ENCODE results near the gene ACCSL.

The ACCSL gene

DNA sequence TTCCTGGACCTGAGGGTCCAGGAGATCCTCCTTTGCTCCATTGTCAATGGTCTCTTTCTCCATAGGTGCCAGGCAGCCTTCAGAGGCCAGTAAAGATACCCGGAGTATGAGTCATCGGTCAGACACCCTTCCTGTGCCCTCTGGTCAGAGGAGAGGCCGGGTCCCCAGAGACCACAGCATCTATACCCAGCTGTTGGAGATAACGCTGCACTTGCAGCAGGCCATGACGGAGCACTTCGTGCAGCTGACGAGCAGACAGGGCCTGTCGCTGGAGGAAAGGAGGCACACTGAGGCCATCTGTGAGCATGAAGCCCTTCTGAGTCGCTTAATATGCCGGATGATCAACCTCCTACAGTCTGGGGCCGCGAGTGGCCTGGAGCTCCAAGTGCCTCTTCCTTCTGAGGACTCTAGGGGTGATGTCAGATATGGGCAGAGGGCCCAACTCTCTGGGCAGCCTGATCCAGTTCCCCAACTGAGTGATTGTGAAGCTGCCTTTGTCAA, at the start of gene ACCSL:
Gene ACCSL, plus strand, starts transcription at position 51 of the 501 bp plus-strand sequence. Its CDS starts 56 bp downstream, at position 107.
- no peak for DNase-seq (ENCODE audit: low read depth in 2 of 2)

DNA sequence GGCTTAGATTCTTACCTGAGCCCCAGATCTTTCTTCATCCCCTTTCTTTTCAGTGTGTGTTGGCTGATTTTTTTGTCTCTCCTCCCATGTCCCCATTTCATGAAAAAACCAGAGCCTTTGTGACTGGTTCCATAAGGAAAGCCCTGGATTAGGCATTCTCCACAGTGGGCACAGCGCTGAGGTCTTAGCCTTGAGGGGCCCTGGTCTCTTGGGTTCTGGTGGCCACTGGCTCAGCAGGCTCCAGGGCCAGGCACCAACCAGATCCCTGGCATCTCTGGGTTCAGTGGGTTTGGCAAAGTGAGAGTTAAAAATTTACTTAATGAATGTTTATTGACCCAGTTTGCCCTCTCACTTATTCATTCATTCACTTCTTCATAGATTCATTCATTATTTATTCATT, 49.5 kb upstream of the ACCSL start:
- no peak for DNase-seq (ENCODE audit: low read depth in 2 of 2)

DNA sequence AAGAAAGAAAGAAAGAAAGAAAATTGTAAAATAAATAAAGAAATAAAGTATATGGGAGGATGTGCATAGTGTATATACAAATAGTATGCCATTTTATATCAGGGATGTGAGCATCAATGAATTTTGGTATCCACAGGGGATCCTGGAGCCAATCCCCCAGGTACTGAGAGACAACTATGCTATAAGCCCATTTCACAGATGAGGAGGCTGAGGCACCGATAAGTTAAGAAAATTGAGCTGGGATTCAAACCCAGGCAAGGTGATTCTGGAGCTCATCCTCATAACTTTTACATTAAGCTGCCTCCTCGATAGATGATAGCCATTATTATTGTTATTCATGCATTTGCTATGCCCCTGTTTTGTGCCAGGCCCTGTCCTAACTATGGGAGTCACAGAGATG, 47.0 kb upstream of the ACCSL start:
- DNase-seq (ENCODE audit: low read depth in 2 of 2): no peak

DNA sequence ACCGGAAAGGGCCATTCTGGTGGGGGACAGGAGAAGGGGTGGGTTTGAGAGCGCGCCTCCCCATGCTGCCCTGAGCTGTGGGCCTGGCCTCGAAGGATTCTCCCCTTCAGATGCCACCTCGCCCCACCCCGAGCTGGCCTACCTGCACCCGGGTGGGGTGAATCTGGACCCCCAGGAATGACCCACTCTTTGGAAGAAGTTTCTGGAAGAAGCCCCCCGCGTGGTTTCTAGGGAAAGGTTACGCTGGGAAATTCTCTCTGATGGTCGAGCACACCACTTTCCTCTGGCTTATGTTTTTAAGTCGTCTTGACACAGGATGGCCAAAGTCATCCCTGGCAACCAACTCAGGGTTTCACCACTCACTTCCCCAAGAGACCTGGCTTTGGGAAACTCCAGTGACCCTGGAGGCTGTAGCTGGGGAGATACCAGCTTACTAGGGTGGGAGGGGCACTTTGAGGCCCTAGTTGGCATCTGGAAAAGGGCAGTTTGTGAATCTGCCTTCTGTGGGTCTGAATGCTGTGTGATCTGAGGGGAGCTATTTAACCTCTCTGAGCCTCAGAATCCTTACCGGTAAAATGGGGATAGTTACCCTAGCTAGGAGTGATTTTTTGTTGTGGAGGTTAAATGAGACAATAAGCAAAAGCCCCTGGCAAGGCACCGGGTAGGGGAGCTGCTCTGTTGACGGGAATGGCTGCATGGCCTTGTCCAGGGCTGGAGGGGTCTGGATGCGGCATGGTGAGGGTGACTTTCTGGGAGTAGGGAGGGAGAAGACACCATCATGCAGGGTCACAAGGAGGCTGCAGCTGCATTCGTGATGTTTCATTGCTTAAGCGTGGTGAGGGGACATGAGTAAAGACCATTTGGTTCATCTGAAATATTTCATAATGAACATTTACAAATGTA, 45.3 kb upstream of the ACCSL start:
- DNase-seq (ENCODE audit: low read depth in 2 of 2): no peak

DNA sequence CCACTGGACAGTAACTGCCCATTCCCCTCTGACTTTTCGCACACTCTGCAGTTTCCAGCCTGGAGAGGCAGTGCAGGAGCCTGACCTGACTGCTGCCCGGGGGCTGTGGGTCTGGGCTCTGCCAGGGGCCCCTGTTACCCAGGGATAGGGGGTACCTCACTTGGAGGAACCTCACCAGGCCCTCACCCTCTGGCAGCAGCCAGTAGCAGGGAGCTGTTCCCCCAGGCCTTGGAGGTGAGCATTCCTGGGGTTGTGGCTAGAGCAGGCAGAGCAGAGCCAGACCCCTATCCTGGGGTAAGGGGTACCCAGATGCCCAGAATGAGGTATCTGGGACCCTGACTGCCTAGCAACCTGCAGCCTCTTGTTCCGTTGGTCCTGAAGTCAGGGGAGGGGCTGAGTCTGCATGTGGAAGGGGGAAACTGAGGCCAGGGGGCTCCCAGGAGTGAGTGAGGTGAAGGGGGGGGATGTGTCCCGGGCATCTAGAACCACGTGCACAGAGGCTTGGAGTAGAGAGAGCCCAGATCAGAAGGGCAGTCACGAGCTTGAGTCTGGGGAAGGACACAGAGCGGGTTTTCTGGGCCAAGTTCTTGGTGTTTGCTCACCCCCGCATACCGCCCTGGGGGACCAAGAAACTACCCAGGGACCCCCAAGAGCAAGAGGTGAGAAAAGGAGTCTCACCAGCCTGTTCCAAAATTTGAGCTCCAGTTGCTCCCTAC, 43.9 kb upstream of the ACCSL start:
- no peak for DNase-seq (ENCODE audit: low read depth in 2 of 2)

DNA sequence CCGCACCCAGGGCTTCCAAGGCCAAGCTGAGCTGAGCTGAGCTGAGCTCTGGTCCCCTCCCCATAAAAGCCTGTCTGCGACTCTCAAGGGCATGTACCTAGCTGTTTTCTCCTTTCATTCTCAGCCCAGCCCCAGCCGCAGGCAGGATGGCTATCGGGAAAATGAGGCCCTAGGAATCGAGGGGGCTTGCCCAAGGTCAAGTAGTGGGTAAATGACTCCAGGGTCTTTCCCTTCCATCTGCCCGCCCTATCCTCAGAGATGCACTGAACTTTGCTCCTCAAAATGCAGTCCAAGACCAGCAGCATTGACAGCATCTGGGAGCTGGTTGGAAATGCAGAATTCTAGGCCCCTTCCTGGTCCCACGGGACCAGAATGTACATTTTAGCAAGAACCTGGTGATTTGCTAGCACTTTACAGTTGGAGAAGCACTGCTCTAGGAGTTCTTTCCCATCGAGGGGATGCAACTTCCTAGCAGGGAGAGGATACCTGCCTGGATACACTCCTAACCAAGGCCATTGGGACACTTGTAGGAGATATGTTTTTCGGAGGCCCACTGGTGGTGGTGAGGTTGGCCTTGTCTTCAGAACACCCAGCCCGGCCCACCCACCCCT, 43.2 kb upstream of the ACCSL start:
- no peak for DNase-seq (ENCODE audit: low read depth in 2 of 2)

DNA sequence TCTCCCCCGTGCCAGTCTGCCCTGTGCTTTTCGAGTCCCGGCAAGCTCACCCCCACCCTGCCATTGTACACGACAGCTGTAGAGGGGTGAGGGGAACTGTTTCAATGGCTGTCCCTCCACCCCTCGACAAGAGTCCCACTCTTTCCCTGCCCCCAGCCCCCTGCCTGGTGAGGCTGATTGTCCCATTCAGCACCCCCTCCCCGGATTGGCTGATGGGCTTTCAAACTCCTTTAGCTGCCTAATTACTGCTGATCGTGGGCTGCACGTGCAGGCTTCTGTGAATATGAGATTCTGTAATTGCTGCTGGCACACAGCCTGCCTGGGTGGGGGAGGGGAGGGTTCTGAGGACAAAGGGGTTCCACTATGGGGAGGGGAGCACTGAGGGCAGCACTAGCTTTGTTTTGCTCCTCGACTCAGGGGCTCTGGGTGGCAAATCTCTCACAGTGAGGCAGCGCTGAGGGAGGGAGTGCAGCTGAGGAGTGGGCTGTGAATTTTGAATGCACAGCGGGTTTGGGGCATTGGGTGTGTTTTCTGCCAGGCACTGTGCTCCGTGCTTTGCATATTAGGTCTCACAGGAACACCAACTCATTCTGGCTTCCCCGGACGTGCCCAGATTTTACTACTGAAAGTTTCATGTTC, 42.6 kb upstream of the ACCSL start:
- no peak for DNase-seq (ENCODE audit: low read depth in 2 of 2)

DNA sequence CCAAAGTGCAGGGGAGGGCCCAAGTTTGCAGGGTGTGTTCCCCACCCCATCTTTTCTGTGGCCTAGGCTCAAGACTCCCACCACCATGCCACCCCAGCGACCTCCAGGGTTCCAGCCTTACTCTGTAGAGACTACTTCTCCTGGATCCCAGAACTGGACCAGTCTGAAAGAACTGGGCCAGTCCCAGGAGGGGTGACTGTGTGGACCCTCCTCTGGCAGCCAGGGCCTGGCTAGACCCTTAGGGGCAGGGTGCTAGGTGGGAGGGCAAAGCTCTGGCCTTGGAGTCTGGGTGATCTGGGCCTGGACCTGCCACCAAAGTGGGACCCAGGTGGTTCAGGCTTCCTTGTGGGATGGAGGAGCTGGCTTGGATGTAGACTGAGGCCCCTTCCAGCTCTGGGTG, 41.8 kb upstream of the ACCSL start:
- DNase-seq (ENCODE audit: low read depth in 2 of 2): no peak

DNA sequence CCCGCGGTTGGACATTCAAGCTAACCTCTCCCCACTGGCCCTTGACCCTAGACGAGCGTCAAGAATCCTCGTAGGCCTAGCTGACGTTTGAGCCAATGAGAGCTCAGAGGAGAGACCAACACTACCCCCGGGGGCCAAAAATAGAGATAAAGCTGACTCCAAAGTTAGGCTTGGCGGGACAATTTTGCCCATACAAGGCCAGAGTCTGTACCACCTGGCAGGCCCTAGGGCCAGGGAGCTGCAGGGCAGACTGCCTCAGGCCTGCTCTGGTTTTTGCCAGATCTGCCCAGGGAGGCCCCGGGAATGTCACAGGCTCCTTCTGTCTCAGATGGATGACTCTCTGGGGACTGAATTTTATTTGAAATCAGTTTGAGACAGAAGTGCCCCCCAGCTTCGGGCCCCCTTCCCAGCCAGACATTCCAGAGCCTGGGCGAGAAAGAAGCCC, 40.8 kb upstream of the ACCSL start:
- no peak for DNase-seq (ENCODE audit: low read depth in 2 of 2)

DNA sequence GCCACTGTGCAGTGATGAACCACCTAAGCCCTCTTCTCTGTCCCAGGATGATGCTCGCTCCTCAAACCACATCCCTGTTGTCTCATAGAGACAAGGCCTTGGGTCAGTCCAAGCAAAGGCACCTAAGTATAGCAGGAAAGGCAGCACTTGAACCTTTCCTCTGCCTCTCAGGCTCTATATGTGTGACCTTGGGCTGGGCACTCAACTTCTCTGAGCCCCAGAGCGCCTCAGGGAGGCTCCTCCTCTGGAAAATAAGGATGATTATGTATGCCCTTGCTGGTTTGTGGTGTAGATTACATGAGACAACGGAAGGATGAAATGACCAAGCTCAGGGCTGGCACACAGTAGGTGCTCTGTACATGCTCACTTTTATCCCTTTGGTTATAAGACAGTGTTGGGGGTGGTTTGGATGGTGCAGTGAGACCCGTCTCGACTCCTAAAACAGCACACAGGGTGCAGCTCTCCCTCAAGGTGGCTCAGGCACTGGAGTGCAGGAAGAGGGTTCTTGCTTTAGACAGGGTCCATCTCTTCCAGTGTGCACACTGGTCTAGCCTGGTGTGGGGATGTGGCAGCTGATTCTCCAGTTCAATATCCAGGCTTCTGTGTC, 40.2 kb upstream of the ACCSL start:
- DNase-seq (ENCODE audit: low read depth in 2 of 2): no peak

DNA sequence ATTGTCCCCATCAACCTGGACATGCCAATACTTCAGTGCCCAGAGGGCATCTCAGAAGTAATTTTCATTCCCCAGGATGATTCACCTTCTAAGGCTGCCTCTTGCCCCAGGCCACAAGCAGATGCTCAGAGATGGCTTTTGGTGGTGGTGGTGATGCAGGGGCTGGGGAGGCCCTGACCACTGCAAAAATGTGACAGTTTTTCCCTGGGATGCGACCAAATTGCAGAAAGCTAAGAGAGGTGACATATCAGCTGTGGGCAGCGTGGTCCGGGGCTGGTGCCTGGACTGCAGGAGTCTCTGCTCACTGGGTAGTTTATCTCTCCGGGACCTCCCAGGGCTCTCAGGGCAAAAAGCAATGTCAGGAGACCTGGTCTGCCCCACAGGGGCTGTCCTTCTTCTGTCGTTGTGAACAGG, 39.7 kb upstream of the ACCSL start:
- no peak for DNase-seq (ENCODE audit: low read depth in 2 of 2)

DNA sequence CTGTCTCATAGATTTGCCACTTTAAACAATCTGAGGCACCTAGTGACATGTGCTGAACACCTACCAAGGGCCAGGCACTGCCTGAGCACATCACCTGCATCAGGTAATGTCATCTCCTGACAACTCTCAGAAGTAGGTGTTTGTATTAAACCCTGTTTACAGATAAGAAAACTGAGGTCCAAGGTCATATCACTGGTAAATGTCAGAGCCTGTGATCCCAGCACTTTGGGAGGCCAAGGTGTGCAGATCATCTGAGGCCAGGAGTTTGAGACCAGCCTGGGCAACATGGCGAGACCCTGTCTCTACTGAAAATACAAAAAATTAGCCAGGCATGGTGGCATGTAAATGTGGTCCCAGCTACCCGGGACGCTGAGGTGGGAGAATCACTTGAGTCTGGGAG, 39.1 kb upstream of the ACCSL start:
- no peak for DNase-seq (ENCODE audit: low read depth in 2 of 2)

DNA sequence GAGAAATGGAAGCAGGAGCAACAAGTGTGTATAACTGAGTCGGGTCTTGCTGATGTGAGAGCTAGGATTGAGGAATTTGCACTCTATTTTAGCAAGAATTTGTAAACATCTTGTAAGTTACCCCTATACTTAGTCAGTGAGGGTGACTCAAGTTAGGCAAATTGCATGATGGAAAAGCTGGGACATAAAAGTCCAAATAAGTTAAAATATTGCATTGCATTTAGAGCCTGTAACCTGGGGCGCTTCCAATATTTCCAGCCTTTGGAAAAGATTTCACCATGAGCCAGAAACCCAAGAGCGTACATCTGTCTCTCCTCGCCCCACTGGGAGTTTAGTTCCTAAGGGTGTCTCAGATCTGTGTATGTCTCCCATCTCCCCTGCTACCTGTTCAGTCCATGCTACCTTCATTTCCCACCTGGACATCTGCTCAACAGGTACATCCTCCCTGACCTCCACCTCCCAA, 37.0 kb upstream of the ACCSL start:
- no peak for DNase-seq (ENCODE audit: low read depth in 2 of 2)

DNA sequence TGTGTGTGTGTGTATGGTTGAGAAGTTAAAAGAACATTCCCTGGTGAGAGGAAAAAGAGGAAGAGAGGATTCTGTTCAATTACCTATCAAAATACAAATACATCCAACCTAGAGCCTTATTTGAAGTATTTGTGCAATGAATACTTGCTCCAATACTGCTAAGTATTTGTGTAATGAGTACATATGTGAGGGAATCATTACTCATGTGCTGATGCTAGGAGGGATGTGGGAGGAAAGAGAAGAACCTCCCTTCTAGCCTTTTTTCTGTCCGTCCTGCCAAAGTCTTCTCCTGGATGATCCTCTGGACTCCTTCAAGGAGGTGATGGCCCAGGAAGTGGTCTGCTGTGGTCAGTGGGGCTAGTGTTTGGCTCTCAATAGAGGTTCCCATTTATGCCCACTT, 36.0 kb upstream of the ACCSL start:
- no peak for DNase-seq (ENCODE audit: low read depth in 2 of 2)

DNA sequence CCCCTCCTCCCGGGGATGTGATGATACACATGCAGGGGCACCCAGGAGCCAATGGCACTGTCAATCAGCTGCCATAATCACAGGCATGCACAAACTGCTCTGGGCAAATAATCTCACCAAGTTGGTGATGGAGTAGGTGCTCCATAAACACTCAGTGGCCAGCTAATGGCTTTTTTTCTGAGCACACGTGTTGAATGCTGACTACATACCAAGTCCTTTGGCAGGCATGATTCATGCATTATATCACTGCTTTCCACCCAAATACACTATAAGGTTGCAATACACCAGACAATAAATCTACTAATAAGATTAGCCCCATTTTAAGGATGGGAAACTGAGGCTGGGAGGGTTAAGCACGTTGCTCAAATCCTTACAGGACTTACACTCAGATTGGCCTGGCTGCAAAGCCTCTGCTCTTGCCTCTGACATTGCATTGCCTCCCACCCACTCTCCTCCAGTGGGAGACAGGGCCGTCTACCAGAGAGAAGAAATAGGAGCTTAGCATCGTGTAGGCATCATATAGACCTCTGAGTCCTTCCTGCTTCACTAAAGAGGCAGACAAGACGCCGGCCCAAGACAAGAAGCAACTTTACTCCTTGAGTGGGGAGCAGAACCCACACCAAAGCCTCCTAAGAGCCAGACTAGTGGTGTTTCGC, 32.7 kb upstream of the ACCSL start:
- no peak for DNase-seq (ENCODE audit: low read depth in 2 of 2)

DNA sequence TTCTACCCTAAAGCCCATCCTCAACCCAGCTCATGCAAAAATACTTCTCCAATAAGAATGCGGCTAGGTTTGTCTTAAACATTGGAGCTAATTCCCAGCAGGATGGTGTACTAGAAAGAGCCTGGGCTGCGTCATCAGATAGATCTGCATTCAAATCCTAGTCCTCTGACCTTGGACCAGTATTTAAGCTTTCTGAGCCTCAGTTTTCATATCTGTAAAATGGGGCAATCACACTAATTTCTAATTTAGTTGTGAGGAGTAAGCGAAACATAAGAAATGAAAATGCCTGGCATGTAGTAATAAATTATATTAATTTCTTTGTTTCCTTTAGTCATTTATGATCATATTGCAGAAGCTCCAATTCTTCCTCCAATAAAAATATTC, 32.2 kb upstream of the ACCSL start:
- no peak for DNase-seq (ENCODE audit: low read depth in 2 of 2)

DNA sequence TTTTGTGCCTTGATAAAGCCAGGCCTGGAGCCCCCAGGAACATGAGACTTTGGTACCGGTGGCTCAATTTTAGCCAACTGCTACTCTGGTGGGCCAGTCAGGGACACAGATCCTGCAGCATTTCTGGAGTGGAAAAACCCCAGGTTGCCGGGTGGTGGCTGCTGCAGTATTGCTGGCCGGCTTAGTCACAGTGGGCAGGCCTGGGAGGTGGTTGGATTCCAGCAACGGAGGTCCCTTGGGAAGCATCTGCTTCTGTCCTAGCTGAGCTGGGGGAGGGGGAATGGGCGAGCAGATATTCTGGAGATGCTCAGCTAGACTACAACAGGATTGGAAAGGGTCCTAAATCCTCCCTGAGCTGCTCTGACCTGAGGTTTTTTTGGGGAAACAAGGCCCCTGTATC, 31.6 kb upstream of the ACCSL start:
- DNase-seq (ENCODE audit: low read depth in 2 of 2): no peak

DNA sequence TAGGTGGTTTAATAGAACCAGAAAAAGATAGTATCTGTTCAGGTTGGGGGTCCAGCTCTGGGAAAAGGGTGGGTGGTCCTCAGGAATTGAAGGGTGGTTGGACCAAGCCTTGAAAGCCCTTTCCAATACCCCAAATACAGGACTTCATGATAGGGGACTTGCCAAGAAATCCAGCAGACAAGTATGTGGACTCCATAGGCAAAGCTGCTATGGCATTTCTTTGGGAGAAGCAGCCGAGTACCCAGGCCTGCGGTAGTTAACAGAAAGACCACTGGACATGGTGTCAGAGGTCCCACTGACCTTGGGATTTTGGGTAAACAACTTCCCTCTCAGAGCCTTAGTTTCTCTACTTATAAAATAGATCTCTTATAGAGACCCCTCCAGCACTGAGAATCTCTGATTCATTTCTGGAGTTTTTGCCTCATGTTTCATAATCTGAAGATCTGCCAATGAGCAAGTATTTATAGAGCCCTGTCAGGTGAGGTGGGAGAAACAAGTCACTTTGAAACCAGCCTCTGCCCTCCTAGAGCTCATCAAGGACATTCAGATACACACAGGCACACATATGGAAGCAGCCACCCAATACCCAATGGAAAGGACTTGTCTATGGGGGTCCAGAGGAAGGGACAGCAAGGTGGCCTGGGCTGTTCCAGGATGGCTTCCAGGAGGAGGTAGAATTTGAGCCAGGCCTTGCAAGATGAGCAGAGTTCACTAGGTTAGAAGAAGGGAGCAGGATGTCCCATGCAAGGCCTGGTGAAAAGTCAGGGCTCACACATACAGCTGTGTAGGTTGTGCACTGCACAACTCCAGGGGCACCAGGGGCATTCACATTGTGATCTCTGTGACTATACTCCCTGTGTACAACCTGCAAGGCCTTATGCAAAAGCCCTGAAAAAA, 31.0 kb upstream of the ACCSL start:
- no peak for DNase-seq (ENCODE audit: low read depth in 2 of 2)

DNA sequence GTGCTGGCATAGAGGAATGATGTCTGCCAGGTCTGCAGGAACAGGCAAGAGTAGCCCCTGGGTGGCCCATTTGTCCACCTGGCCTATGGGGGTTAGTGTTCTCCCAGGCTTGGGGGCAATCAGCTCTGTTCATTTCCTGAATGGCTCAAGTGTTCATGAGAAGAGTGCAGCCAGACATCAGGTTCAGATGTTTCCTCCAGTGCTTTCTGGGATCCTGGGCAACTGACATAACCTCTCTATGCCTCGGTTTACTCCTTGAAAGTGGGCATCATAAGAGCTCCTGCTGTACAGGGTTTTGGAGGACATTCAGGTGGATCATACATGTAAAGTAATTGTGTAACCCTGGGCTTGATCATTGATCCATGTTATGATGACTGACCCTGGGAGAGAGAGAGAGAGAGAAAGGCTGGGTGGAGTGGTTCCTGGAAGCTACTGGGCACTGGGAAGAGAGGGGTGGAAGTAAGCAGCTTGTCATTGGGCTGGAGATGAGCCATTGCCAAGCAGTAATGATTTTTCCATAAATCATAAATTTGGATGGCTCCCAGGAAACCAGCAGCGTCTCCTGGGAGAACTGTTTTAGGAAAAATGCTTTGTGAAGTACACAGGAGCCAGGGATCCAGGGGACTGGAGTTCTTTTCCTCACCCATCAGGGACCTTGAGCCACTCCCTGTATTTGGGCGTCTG, 30.2 kb upstream of the ACCSL start:
- DNase-seq (ENCODE audit: low read depth in 2 of 2): no peak

Measured in stimulated activated CD4-positive, alpha-beta T cell treated with anti-CD3 and anti-CD28 coated beads, Interleukin-1b, Interleukin-23, amount 100 ng/mL, for 4 hours (primary cell).